HEK293 (cell line): ENCODE data around the gene KLHL40.

Experiments
- SETDB1 ChIP-seq: IDR thresholded peaks from one replicate; pipeline ENCODE4 v1.6.1; 2017; ENCODE audit warnings: mild to moderate bottlenecking, low read length, moderate library complexity, mixed read lengths; ENCODE audit not compliant: insufficient read length
- ZBTB21 ChIP-seq: fragments of 450-650 bp; formaldehyde crosslinking; IDR thresholded peaks from 2 replicates; pipeline ENCODE4 v1.5.1; 2017; ENCODE audit warnings: missing biosample characterization, missing genetic modification characterization
- ZNF221 ChIP-seq: fragments of 450-650 bp; formaldehyde crosslinking; IDR thresholded peaks from 2 replicates; pipeline ENCODE4 v1.5.1; 2017; ENCODE audit warnings: missing biosample characterization, missing genetic modification characterization, borderline replicate concordance
- ZNF23 ChIP-seq: fragments of 450-650 bp; formaldehyde crosslinking; IDR thresholded peaks from 2 replicates; pipeline ENCODE4 v1.5.1; 2016; ENCODE audit warnings: missing biosample characterization, missing genetic modification characterization, borderline replicate concordance
- ZNF521 ChIP-seq: fragments of 450-650 bp; formaldehyde crosslinking; IDR thresholded peaks from 2 replicates; pipeline ENCODE4 v1.5.1; 2017; ENCODE audit warnings: missing biosample characterization, mild to moderate bottlenecking, missing genetic modification characterization
- ZNF544 ChIP-seq: fragments of 450-650 bp; formaldehyde crosslinking; IDR thresholded peaks from 2 replicates; pipeline ENCODE4 v1.5.0; 2017; ENCODE audit warnings: missing biosample characterization, missing genetic modification characterization
- ZNF660 ChIP-seq: fragments of 450-650 bp; IDR thresholded peaks from 2 replicates; pipeline ENCODE4 v1.5.1; 2018; ENCODE audit warnings: missing biosample characterization, mild to moderate bottlenecking, missing genetic modification characterization
- TF ChIP-seq, protein P1 (sequence below): fragments of 450-650 bp; formaldehyde crosslinking; IDR thresholded peaks from 2 replicates; pipeline ENCODE4 v1.5.1; 2016; ENCODE audit warnings: missing biosample characterization, missing genetic modification characterization, borderline replicate concordance
- TF ChIP-seq, protein P2 (sequence below): fragments of 450-650 bp; formaldehyde crosslinking; IDR thresholded peaks from 2 replicates; pipeline ENCODE4 v1.5.1; 2016; ENCODE audit warnings: missing biosample characterization, missing genetic modification characterization
- TF ChIP-seq, protein P3 (sequence below): fragments of 450-650 bp; formaldehyde crosslinking; IDR thresholded peaks from 2 replicates; pipeline ENCODE4 v1.5.1; 2016; ENCODE audit warnings: missing biosample characterization, missing genetic modification characterization
- TF ChIP-seq, protein P4 (sequence below): fragments of 450-650 bp; formaldehyde crosslinking; IDR thresholded peaks from 2 replicates; pipeline ENCODE4 v1.5.1; 2017; ENCODE audit warnings: missing biosample characterization, missing genetic modification characterization

DNA sequence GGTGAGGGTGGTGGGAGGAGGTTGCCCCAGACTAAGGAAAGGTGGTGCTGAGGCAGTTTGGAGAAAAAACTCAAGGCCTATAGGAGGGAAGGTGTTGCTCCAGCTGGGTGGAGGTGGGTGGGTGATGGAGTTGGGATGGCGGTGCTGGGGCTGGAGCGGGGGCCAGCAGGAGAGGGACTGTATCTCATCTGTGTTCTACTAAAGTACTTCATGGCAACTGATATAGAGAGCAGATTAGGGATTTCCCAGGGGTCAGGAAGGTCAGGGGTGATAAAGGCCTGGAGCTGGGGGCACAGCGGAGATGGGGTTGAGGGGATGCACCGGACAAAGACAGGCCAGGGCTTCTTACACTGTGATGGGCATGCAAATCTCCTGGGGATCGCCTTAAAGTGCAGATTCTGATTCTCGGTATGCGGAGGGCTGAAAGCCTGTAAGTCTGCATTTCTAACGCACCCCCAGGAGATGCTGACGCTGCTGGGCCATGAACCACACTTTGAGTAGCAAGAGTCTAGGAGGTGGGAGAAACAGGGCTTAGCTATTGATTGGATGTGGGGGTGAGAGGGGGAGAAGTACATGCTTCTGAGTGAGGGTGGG, 4.2 kb downstream of the KLHL40 start:
- TF ChIP-seq, protein P1, sequence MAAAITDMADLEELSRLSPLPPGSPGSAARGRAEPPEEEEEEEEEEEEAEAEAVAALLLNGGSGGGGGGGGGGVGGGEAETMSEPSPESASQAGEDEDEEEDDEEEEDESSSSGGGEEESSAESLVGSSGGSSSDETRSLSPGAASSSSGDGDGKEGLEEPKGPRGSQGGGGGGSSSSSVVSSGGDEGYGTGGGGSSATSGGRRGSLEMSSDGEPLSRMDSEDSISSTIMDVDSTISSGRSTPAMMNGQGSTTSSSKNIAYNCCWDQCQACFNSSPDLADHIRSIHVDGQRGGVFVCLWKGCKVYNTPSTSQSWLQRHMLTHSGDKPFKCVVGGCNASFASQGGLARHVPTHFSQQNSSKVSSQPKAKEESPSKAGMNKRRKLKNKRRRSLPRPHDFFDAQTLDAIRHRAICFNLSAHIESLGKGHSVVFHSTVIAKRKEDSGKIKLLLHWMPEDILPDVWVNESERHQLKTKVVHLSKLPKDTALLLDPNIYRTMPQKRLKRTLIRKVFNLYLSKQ (tag by site-specific recombination), result no peak
- TF ChIP-seq, protein P2, sequence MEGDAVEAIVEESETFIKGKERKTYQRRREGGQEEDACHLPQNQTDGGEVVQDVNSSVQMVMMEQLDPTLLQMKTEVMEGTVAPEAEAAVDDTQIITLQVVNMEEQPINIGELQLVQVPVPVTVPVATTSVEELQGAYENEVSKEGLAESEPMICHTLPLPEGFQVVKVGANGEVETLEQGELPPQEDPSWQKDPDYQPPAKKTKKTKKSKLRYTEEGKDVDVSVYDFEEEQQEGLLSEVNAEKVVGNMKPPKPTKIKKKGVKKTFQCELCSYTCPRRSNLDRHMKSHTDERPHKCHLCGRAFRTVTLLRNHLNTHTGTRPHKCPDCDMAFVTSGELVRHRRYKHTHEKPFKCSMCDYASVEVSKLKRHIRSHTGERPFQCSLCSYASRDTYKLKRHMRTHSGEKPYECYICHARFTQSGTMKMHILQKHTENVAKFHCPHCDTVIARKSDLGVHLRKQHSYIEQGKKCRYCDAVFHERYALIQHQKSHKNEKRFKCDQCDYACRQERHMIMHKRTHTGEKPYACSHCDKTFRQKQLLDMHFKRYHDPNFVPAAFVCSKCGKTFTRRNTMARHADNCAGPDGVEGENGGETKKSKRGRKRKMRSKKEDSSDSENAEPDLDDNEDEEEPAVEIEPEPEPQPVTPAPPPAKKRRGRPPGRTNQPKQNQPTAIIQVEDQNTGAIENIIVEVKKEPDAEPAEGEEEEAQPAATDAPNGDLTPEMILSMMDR (tag by site-specific recombination), result no peak
- TF ChIP-seq ZBTB21 (tag by site-specific recombination) (no peak), ZNF660 (tag by site-specific recombination) (no peak), ZNF521 (tag by site-specific recombination) (no peak), ZNF544 (tag by site-specific recombination) (no peak), ZNF221 (no peak), SETDB1 (no peak), ZNF23 (tag by site-specific recombination) (no peak)
- TF ChIP-seq, protein P3, sequence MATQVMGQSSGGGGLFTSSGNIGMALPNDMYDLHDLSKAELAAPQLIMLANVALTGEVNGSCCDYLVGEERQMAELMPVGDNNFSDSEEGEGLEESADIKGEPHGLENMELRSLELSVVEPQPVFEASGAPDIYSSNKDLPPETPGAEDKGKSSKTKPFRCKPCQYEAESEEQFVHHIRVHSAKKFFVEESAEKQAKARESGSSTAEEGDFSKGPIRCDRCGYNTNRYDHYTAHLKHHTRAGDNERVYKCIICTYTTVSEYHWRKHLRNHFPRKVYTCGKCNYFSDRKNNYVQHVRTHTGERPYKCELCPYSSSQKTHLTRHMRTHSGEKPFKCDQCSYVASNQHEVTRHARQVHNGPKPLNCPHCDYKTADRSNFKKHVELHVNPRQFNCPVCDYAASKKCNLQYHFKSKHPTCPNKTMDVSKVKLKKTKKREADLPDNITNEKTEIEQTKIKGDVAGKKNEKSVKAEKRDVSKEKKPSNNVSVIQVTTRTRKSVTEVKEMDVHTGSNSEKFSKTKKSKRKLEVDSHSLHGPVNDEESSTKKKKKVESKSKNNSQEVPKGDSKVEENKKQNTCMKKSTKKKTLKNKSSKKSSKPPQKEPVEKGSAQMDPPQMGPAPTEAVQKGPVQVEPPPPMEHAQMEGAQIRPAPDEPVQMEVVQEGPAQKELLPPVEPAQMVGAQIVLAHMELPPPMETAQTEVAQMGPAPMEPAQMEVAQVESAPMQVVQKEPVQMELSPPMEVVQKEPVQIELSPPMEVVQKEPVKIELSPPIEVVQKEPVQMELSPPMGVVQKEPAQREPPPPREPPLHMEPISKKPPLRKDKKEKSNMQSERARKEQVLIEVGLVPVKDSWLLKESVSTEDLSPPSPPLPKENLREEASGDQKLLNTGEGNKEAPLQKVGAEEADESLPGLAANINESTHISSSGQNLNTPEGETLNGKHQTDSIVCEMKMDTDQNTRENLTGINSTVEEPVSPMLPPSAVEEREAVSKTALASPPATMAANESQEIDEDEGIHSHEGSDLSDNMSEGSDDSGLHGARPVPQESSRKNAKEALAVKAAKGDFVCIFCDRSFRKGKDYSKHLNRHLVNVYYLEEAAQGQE (tag by site-specific recombination), result no peak
- TF ChIP-seq, protein P4, sequence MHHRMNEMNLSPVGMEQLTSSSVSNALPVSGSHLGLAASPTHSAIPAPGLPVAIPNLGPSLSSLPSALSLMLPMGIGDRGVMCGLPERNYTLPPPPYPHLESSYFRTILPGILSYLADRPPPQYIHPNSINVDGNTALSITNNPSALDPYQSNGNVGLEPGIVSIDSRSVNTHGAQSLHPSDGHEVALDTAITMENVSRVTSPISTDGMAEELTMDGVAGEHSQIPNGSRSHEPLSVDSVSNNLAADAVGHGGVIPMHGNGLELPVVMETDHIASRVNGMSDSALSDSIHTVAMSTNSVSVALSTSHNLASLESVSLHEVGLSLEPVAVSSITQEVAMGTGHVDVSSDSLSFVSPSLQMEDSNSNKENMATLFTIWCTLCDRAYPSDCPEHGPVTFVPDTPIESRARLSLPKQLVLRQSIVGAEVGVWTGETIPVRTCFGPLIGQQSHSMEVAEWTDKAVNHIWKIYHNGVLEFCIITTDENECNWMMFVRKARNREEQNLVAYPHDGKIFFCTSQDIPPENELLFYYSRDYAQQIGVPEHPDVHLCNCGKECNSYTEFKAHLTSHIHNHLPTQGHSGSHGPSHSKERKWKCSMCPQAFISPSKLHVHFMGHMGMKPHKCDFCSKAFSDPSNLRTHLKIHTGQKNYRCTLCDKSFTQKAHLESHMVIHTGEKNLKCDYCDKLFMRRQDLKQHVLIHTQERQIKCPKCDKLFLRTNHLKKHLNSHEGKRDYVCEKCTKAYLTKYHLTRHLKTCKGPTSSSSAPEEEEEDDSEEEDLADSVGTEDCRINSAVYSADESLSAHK (tag by site-specific recombination), result no peak
